EH (cell line): ENCODE results near the gene SH3RF3.

Experiments used
- DNase-seq: peaks from one replicate; pipeline ENCODE4 v3.0.0-alpha.2; 2015; ENCODE audit warnings: low read depth

Gene SH3RF3

GRCh38 chr2:109419960-109420370, 291.0 kb downstream of the SH3RF3 start:
- peak; percentile 93 for DNase-seq

- no peak for DNase-seq
Measured at GRCh38 chr2:109421101-109421500, 292.1 kb downstream of the SH3RF3 start.

- no peak for DNase-seq
Measured at GRCh38 chr2:109421642-109422041, 292.6 kb downstream of the SH3RF3 start.

GRCh38 chr2:109422071-109422757, 293.2 kb downstream of the SH3RF3 start:
- DNase-seq, result no peak

- DNase-seq, result no peak
Measured at GRCh38 chr2:109422758-109423500, 293.9 kb downstream of the SH3RF3 start.

GRCh38 chr2:109423556-109424359, 294.8 kb downstream of the SH3RF3 start:
- DNase-seq, result no peak

- no peak for DNase-seq
Measured at GRCh38 chr2:109425411-109425810, 296.4 kb downstream of the SH3RF3 start.

GRCh38 chr2:109427661-109428091, 298.7 kb downstream of the SH3RF3 start:
- DNase-seq, result no peak

- DNase-seq, result no peak
Measured at GRCh38 chr2:109428281-109428680, 299.3 kb downstream of the SH3RF3 start.

GRCh38 chr2:109428841-109429566, 300.0 kb downstream of the SH3RF3 start:
- DNase-seq, result no peak

- no peak for DNase-seq
Measured at GRCh38 chr2:109429567-109430328, 300.7 kb downstream of the SH3RF3 start.

- no peak for DNase-seq
Measured at GRCh38 chr2:109430329-109430636, 301.3 kb downstream of the SH3RF3 start.

- no peak for DNase-seq
Measured at GRCh38 chr2:109432421-109432820, 303.4 kb downstream of the SH3RF3 start.

GRCh38 chr2:109433486-109433885, 304.5 kb downstream of the SH3RF3 start:
- no peak for DNase-seq

GRCh38 chr2:109433926-109434325, 304.9 kb downstream of the SH3RF3 start:
- DNase-seq, result no peak

GRCh38 chr2:109434351-109434750, 305.3 kb downstream of the SH3RF3 start:
- no peak for DNase-seq

- DNase-seq, result no peak
Measured at GRCh38 chr2:109435066-109435690, 306.2 kb downstream of the SH3RF3 start.

GRCh38 chr2:109435901-109436598, 307.0 kb downstream of the SH3RF3 start:
- DNase-seq, result peak; percentile 71

- no peak for DNase-seq
Measured at GRCh38 chr2:109436610-109437225, 307.7 kb downstream of the SH3RF3 start.
